Mesodermal cell (in vitro differentiated cells): ENCODE data around the gene PCLAF.

ENCODE experiments used
- H3K27ac ChIP-seq: 2 replicates; pipeline ENCODE4 v1.7.0; 2013; ENCODE audit warnings: mild to moderate bottlenecking, low read depth, low read length, moderate library complexity; ENCODE audit not compliant: severe bottlenecking
- H3K36me3 ChIP-seq: 2 replicates; pipeline ENCODE4 v1.7.1; 2013; ENCODE audit warnings: mild to moderate bottlenecking, low read length, moderate library complexity; ENCODE audit not compliant: control insufficient read depth, insufficient read depth
- H3K4me1 ChIP-seq: one replicate; pipeline ENCODE4 v1.7.1; 2013; ENCODE audit warnings: mild to moderate bottlenecking, low read length; ENCODE audit not compliant: insufficient read depth, control insufficient read depth, poor library complexity, severe bottlenecking
- H3K4me3 ChIP-seq: 2 replicates; pipeline ENCODE4 v1.7.0; 2013; ENCODE audit warnings: low read length, control low read depth, mild to moderate bottlenecking; ENCODE audit not compliant: insufficient read depth, poor library complexity, severe bottlenecking; ENCODE audit errors: extremely low read depth
- H3K9me3 ChIP-seq: 2 replicates; pipeline ENCODE4 v1.7.1; 2013; ENCODE audit warnings: mild to moderate bottlenecking, low read length, moderate library complexity; ENCODE audit not compliant: control insufficient read depth
- WGBS, 2 experiments: methylation state at CpG; one replicate each; pipeline ENCODE4 v1.1.5; 2013; ENCODE audit warnings: missing lambda C conversion rate in 2 of 2; ENCODE audit not compliant: insufficient coverage in 2 of 2; 5-methylcytosine and 5-hydroxymethylcytosine counted together

The PCLAF gene

GRCh38 chr15:64324165-64324877 is 56.9 kb downstream of the PCLAF start:
- 100% methylated on average over 3 to 4 of the region's 5 CpGs for WGBS, 2 experiments
- Histone ChIP-seq H3K36me3 (no peaks in the 10 kb centered on the region), H3K9me3 (no peaks in the 10 kb centered on the region), H3K4me3 (no peak overlapping the region), H3K4me1 (no peaks in the 10 kb centered on the region), H3K27ac (no peak overlapping the region)

GRCh38 chr15:64315216-64315615 is 66.0 kb downstream of the PCLAF start:
- 77 to 86% methylated on average over 4 of the region's 4 CpGs for WGBS, 2 experiments
- Histone ChIP-seq H3K4me3 (no peak overlapping the region), H3K36me3 (no peaks in the 10 kb centered on the region), H3K9me3 (no peaks in the 10 kb centered on the region), H3K27ac (no peak overlapping the region), H3K4me1 (no peaks in the 10 kb centered on the region)

GRCh38 chr15:64314456-64314855 is 66.8 kb downstream of the PCLAF start:
- 90 to 100% methylated on average over 2 of the region's 3 CpGs for WGBS, 2 experiments
- Histone ChIP-seq H3K27ac (no peak overlapping the region), H3K36me3 (no peaks in the 10 kb centered on the region), H3K9me3 (no peaks in the 10 kb centered on the region), H3K4me1 (no peaks in the 10 kb centered on the region), H3K4me3 (no peak overlapping the region)
